T follicular helper cell (primary cell): ENCODE results near the gene FOXA2.
"Not testable (repeated sequence)": the region's sequence is repeated elsewhere in the genome, so short reads cannot be mapped to it uniquely, and the experiment has no call there.

Source experiments
- DNase-seq: peaks from one replicate; pipeline ENCODE4 v3.0.0-alpha.2; 2020; ENCODE audit warnings: low read depth

The FOXA2 gene

DNA sequence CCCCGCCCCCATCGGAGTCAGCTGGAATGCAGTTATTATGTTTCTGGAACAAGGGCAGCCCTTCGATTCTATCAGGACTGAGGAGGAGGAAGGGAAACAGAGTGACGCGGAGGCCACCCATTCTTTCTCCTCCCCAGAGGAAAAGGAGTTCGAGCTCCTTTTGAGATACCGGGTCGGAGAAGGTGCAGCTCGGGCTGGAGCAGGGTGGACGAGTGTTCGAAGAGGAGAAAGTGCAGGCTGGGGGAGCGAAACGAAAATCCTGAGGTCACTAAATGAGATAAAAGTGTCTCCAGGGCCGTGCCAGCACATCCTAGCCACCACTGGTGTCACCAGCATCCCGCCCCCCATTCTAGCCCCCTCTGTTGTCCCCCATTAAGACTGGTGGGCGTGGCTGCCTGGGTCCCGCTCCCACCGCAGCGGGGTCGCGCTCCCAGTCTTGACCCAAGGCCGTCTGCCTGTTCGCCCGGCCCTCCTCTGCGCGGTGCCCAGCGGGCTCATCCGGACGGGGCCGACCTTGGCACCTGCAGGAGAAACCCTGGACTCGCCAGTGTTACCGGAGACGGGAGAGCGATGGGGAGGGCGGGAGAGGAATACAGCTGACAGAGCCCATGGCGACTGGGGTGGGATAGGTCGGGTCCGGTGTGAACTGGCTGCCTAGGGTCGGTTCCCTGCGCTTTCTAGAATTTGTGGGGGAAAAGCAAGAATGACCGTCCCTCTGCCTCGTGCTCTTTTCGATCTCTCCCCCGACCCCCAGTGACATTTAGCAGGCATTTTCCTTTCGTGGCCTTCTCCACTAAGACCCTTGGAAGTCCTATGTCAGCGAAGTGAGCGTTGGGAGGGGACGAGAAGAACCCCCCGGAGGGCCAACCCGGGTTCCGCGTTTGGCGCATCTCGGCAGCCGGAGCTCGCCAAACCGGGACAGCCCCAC lies 16.2 kb downstream of the FOXA2 start:
- no peak for DNase-seq

DNA sequence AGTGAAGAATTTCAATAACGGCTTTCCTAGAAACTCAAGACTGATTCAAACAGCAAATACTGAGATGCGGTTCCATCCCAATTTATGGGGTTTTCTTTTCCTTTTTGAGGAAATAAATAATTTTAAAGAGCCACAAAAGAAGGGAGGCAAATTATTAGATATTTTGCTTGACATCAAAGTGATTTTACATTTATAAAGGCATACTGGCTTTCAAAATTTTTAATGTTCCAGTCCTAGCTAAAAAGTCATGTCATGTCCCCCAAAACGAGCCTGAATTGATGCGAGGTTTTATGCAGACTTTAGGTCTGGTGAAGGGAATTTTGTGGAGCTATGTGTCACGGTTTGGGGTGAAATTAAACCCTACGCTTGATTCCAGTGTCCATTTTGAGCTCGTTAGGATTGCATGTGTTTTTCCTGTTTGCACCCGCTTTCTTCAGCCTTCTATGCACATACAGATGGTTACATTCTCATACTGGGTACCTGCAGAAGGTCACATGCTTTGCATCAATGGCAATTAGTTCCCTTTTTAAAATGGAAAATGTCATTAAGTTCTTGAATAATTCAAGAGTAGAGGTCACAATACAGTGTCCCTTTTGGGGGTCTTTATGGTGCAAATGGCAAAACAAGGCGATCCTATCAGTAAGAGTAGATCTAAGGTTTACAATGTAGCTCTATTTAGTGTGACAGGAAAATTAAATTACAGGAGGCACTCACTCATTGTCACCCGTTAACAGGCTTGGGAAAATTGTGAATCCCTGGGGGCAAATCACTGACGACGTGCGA lies 17.3 kb downstream of the FOXA2 start:
- DNase-seq: no peak

DNA sequence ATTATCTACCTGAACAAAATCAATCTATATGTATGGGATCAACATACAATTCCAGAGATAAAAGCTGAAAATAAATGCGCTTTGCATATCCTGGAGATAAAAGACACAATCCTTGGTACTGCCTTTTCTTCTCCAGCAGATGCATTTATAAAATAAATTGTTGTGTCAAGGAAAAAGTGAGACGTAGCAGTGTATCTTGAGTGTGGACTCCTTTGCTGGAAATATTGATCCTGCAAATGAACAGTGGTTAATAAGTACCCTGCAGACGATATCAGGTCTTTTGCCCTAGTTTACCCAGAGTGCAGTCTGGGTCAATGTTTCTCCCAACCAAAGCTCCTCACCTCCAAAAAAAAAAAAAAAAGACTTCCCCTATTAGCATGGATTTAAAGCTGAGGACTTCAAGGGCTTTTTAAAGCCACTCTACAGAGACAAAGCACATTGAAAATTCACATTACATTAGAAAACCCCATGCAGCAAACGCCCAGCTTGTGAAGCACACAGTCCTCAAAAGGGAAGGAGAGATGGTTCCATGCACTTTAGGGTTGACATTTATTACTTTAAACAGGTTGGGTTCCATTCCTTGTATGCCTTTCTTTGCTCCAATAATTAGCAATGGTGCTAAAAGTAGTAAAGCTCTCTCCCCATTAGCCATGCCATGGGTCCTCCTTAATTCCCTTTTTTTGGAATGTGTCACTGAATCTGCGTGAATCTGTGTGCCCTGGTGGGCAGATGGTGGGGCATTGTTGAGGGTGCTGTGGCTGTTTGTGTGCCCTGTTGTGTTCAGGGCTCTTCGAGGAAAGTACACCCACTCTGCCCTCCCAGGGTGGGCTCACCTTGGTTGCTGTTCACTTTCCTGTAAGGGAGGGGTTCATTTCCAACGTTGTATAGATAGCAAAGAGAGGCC lies 21.1 kb downstream of the FOXA2 start:
- DNase-seq: no peak

DNA sequence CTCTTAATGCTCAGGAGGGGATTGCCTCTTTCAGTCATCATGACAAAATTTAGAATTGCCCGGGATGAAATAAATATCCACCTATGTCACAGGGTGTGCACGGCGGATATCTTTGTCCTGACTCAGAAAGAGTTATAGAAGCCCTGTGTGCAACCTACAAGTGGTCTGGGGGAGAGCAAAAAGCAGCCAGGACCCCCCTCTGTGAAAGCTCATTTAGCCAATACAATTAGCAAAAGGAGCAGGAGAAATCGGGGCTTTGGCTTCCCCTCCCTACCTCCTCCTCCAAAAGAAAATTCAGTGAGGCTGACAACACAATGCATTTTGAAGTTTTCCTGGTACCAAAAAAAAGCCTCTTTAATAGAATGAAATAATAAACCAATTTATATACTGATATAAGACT lies 21.8 kb downstream of the FOXA2 start:
- DNase-seq: no peak

DNA sequence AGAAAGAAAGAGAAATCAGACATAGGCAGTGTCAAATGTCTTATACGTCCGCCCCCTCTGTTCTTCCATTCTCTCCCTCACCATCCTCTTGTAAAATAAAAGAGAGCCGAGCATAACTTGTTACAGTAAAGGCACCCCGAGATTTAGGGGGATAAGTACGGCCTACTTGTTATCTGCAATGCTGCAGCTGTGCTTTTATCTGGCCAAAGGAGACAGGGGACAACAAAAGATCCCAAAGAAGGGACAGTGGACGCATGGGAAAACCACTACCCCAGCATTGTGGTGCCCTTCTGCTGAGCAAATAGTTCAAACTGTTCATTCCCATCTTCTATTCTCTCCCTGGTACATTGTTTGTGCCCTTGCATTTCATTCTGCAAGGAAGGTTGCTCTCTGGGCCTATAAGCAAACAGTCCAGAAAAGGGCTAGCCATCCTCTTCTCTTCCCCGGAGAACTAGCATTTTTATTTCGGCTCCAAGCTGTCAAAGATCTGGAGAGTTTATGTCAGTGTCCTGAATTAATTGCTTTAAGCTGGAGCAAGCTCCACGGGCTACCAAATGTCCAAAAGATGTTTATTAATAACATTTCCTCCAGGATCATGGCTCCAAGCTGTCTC lies 22.3 kb downstream of the FOXA2 start:
- DNase-seq: no peak

DNA sequence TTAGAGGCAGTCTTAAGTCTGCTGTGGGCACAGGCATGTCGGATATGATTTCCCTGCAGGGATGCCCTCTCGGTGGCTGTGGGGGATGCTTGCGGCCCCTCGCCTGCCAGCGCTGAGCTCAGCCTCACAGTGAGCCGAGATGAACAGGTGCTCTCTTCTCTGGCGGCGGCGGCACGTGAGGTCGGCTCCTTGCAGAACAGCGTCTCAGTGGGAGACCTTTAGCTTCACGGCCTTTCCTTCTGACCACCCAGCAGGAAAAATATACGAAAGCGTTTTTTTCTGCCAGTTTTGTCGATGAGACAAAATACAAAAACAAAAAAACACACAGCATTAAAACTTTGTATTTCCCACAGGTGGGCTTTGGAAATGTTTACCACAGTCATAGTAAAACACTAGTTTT lies 23.6 kb downstream of the FOXA2 start:
- DNase-seq: no peak

DNA sequence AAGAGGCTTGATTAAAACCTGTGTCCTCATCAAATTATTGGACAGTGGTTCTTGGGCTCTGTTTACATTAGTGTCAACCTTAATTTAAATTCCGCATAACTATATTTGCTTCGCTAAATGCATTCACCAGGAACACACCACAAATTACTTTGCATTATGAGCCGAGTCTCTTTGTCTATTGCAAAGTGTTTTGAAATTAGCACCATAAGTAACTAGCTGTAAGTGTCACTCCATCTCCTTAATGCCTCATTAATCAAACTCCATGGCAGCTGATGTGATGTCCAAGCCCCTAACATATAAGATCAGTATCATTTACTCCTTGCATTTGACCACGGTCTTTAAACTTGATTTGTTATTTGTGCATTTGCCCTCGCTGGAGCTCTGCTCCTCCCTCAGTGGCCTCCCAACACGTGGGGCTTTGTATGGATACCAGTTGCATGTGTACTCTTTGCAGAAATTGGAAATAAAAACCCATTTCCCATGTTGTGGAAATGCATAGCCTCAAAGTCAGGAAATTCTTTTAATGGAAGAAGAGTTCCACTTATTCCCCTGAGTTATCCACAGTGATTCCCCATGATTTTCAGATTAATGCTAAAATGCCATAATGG lies 24.6 kb downstream of the FOXA2 start:
- no peak for DNase-seq

DNA sequence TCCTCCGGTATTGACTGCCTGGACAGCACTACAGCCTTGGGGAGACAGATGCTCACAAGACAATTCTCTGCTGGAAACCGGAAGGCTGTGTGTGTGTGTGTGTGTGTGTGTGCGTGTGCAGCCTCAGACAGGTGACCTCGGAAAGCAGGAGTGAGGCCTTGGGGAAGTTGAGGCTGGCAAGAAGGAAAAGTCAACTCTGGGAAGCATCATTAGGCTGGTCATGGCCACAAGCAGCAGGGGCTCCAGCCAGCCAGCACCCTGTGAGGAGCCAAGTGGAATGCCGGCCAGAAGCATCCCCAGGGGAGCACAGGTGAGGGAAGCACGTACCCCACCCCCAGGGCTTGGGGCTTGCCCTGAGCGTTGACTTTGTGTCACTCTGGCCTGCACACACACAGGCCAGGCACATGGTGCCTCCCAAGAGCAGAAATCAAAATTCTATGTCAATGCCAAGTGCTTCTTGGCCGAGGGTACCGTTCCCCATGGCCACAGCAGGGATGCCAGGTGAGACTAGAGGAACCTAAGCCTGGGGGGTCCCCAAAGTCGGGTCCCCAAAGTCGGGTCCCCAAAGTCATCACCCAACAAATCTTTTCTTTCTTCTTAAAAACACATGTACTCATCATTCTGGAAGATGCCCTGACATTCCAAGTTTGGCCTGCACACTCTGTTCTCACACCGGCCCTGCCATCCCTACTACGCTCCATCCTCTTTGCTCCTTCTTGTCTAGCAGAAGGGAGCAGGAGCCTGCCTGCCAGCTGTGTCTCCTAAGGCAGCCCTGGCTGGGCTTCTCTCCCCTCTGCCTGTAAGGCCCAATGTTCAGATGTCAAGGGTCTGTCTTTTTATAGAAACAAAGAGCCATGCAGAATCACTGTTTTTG lies 26.7 kb downstream of the FOXA2 start:
- no peak for DNase-seq

DNA sequence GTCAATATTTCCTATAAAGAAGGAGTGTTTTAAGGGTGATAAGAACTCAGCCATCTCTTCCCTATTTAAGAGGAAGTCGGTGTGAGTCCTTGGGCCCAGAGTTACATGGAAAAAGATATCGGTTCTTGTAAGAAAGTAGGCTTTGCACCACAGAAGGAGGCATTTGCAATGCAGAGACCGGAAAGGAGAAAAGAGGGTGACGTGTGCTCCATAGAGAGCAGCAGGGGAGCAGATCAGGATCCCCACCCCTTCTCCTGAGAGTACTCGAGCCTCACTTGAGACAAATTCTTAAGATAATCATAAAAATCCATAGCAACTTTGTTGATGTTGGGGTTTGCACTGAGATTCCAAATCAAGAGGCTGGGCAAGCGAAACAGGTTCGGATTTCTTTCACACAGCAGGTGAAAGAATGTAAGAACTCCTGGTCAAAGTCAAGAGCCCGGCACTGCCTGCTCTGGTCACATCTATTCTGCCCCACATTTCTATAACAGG lies 27.8 kb downstream of the FOXA2 start:
- DNase-seq: no peak

DNA sequence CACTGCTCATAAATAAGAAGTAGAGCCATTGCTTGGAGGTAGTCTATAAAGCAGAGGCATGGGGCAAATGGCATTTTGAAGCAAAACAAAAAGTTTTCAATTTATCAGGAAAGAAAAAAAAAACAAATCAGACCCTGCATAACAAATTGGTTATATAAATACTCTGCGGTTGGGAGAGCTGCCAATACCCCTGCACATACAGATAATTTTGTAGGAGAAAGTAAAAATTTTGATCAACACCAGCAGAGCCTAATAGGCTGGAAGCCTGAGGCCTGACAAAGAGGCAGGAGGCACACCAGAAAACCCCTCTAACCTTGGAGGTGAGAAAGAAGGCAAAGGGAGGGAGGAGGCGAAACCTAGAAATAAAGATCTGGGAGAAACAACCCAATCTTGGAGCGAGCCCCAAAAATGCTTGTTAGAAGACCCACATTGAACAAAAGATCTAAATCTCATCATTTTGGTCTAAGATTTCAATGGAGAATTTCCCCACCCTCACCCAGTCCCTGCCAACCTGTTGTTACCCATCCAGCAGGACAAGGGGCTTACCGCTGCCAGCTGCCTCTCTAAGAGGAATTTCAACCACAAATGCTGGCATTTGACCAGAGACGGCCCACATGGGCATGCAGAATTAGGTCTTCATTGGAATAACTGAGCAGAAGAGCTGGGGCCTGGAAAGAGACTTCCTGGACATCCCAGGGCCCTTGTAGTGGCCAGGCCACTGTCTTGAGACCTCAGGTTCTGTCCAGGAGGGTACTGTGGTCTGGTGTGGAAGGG lies 28.4 kb downstream of the FOXA2 start:
- DNase-seq: no peak

DNA sequence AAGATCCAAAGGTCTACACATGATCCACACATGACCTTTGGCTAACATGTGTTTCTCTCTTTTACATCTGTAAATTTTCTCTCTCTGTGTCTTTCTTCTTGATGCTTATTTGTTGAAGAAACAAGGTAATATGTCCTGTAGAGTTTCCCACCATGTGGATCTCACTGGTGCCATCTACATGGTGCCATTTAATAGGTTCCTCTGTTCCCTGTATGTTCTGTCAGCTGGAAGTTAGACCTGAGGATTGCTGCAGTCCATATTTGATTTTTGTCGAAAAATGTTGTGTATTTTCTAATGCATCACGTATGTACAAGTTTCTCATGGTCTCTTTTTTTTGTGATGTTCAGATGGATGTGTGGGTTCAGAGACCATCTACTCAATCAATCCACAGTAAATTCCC lies 30.0 kb downstream of the FOXA2 start:
- DNase-seq: no peak

DNA sequence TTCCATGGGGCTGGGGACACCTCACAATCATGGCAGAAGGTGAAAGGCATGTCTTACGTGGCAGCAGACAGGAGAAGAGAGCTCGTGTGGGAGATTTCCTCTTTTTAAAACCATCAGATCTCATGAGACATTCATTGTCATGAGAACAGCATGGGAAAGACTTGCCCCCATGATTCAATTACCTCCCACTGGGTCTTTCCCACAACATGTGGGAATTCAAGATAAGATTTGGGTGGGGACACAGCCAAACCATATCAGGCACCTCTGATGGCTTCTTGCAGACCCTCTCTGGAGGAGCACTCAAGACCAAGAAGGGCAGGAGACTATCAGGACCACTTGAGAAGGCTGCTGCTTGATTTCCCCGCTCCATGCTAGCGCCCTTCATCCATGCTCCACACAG lies 33.9 kb downstream of the FOXA2 start:
- not testable (repeated sequence) for DNase-seq

DNA sequence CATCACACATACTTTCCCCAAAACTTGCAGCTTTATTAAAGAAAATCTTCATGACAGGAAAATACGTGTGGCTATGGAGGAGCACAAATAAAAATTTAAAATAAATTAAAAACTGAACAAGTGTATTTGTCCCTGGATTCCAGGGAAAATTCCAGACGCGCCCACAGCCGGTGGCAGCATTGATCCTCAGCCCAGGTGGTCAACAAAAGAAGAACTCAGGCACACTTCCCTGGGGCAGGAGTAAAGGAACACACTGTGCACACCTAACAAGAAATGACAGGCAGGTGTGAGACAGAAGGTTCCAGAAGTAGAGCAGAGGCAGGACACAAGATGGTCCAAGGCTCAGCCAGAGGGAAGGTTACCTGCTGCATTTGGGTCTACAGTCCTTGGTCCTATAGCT lies 36.3 kb downstream of the FOXA2 start:
- no peak for DNase-seq

DNA sequence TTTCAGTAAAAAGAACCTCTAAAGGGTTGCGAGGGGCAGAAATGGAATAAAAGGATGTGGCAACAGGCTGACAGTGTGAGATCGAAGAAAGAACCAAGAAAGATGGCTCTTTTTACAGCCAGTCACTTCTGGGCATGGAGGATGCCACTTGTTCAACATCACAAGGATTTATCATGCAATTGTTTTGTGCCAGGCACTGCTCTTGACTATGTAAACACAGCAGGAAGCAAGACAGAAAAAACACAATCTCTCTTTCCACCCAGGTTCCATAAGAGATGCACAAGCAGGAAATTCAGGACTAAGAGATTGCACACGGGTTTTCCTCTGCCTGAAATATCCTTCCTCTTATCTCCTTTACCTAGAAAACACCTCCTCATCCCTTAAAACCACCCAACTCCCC lies 38.0 kb downstream of the FOXA2 start:
- DNase-seq: no peak

DNA sequence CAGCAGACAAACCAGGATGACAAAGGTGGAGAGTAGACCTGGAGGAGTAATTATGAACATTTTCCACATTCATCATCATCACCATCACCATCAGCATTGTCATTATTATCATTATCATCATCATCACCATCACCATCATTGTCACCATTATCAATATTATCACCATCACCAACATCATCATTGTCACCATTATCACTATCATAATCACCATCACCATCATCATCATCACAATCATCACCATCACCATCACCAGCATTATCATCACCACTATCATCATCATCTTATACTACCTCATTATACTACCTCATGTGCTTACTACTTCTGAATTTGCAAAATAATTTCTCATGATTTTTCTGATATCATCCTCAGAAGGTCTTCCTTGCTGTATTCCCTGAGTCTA lies 39.3 kb downstream of the FOXA2 start:
- DNase-seq: no peak

DNA sequence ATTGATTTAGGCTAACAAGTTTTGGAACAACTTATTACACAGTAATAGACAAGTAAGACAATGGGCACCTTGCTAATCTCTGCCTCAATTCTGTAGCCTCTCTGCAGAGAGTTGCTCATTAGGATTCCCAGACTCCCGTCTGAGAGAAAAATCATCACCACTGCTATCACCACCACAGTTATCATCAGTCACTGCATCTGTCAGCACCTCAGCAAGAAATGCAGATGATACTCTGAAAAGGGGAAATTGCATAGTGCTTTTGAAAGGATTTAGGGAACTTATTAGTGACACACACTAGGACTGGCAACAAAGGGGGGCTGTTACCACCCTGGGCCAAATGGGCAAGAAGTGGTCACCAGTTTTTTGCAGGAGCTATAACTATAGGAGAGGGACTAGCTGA lies 39.9 kb downstream of the FOXA2 start:
- DNase-seq: no peak

DNA sequence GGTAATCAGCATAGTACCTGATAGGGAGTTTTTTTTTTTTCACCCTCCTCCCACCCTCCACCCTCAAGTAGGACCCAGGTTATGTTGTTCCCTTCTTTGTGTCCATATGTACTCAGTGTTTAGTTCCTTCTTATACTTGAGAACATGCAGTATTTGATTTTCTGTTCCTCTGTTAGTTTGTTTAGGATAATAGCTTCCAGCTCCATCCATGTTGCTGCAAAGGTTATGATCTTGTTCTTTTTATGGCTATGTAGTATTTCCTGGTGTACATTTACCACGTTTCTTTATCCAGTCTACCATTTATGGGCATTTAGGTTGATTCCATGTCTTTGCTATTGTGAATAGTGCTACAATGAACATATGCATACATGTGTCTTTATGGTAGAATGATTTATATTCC lies 41.9 kb downstream of the FOXA2 start:
- no peak for DNase-seq

DNA sequence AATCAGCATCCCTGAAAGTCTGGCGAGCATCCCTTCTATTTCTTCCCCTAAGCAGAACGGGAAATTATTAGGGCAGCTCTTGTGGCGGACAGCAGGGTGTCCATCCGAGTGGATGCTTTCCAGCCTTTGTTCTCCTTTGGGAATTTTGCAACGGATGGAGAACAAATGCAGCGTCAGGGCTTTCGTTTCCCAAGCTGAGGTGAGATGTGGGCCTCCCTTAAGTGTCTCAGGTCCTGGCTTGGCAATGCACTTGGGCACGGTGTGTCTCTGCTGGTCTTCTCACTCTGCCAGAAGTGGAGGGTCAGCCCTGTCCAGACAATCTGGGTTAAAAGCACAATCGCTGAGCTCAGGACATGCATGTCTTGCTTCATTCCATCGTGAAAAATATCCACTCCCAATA lies 43.5 kb downstream of the FOXA2 start:
- DNase-seq: no peak
